Measurements from ENCODE around the gene REC8.

Gene REC8

GRCh38 chr14:24190416-24190815, 18.5 kb downstream of the REC8 start:
- no peak overlapping the region for H3K27ac ChIP-seq
- no peak for DNase-seq (ENCODE audit: low spot score)
- TF ChIP-seq, protein P1, sequence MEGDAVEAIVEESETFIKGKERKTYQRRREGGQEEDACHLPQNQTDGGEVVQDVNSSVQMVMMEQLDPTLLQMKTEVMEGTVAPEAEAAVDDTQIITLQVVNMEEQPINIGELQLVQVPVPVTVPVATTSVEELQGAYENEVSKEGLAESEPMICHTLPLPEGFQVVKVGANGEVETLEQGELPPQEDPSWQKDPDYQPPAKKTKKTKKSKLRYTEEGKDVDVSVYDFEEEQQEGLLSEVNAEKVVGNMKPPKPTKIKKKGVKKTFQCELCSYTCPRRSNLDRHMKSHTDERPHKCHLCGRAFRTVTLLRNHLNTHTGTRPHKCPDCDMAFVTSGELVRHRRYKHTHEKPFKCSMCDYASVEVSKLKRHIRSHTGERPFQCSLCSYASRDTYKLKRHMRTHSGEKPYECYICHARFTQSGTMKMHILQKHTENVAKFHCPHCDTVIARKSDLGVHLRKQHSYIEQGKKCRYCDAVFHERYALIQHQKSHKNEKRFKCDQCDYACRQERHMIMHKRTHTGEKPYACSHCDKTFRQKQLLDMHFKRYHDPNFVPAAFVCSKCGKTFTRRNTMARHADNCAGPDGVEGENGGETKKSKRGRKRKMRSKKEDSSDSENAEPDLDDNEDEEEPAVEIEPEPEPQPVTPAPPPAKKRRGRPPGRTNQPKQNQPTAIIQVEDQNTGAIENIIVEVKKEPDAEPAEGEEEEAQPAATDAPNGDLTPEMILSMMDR (IDR thresholded peaks at IDR 0.05): no peak

DNA sequence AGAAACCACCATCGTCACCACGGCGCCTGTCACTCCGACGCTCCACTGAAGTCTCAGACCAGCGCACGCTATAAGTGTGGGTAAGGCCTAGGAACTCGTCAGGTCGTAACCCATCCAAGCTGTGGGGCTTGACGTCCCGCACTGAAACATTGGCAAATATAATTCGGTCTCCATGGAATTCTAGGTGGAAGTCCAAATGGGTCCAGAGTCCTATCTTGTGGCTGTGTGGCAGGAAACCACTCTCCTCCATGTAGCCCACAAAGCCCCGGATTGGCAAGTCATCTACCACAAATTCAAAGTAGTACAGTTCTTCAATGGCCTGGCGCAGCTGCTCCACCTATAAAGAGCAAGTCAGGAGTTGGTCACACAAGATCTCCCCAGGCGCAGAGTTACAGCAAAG, 21.1 kb downstream of the REC8 start:
- no peak for DNase-seq (ENCODE audit: low spot score)

More at GRCh38 chr14:24190416-24190815, 18.5 kb downstream of the REC8 start:
- H3K4me3 ChIP-seq: no peak overlapping the region

GRCh38 chr14:24194186-24194872, 22.4 kb downstream of the REC8 start:
- DNase-seq (ENCODE audit: low spot score): no peak
- TF ChIP-seq, protein P1 (IDR thresholded peaks at IDR 0.05): no peak
- Histone ChIP-seq H3K27ac (peak overlapping the region; percentile 96), H3K4me3 (peak overlapping the region; percentile 89)

More for the DNA sequence above, 21.1 kb downstream of the REC8 start:
- H3K4me3 ChIP-seq: no peak overlapping the region
- no peak overlapping the region for H3K27ac ChIP-seq
- TF ChIP-seq, protein P1 (IDR thresholded peaks at IDR 0.05): no peak

DNA sequence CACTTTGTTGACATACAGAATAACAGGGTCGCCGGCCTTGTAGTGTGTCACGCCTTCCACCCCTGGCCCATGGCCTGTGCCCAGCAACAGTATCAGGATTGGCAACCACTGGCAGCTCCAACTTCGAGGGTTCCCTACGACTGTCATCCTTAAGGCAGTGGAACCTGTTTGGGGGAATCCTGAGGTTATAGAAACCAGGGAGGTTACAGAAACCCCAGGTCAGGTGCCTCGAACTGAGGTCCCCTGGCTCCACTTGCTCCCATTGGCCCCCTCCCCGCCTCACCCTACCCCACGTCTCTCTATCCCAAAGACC, 22.9 kb downstream of the REC8 start:
- H3K4me3 ChIP-seq: peak overlapping the region; percentile 89

DNA sequence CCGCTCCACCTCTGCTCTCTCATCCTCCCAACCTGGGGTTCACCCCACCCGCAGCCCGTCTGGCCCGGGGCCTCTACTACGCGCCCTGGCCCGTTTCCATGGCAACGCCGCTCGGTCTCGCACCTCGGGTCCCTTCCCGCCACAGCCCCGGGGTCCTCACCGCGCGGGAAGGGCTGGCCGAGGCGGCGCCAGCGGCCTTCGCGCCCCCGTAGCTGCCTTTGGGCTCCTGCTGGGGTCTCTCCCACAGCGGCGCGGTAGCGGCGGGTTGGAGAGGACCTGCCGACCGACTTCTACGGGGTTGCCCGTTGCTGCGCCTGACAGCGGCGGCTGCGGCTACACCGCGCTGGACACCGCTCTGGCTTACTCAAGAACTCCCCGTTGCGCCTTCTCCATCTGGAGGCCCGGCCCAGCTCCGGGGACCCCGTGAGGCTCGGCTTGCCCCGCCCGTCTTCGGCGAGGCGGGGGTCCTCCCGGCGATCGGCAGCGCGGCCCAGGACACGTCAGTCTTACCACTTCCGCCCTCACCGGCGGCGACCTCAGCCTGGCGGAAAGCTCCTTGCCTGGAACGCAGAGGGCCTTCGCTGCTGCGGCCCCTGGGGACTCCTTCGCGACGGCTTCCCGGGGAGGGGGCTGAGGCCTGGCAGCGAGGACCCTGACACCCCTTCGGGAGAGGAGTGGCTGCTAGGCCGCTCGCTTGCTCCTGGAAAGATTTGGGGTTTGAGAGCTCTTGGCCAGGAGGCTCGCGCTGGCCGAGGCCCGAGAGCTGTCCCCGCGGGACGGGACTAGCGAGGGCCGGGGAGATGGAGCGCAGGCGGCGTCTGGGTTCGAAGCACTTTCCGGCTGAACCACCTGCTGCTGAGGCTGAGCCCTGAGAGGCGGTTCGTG, 23.5 kb downstream of the REC8 start, which contains the start of gene TM9SF1:
Gene TM9SF1 (minus strand): TSS at position 256 of the 885 bp plus-strand sequence. CDS start 422 bp downstream, outside the sequence.
- TF ChIP-seq, protein P1 (IDR thresholded peaks at IDR 0.05): no peak
- peak within 1 kb of the TSS; percentile 96 for H3K27ac ChIP-seq
- H3K4me3 ChIP-seq: peak within 1 kb of the TSS; percentile 89
- peak; percentile 93 for DNase-seq (ENCODE audit: low spot score)

More for the DNA sequence above, 22.9 kb downstream of the REC8 start:
- peak overlapping the region; percentile 96 for H3K27ac ChIP-seq
- TF ChIP-seq, protein P1 (IDR thresholded peaks at IDR 0.05): no peak
- DNase-seq (ENCODE audit: low spot score): no peak

- peak overlapping the region; percentile 96 for H3K27ac ChIP-seq
- TF ChIP-seq, protein P1 (IDR thresholded peaks at IDR 0.05): no peak
- DNase-seq (ENCODE audit: low spot score): no peak
- H3K4me3 ChIP-seq: peak overlapping the region; percentile 89
Observed at GRCh38 chr14:24196071-24197055, 24.5 kb downstream of the REC8 start.

All from coronary artery (tissue), 2 donors.